NAMALWA (cell line): ENCODE measurements around the gene AKAP11.
"Not testable (repeated sequence)": the region's sequence is repeated elsewhere in the genome, so short reads cannot be mapped to it uniquely, and the experiment has no call there.

ENCODE experiments used
- DNase-seq: peaks from one replicate; pipeline ENCODE4 v3.0.0-alpha.2; 2015; ENCODE audit warnings: low spot score

The AKAP11 gene

GRCh38 chr13:42272115-42272803, at the start of gene AKAP11:
AKAP11 (plus strand) TSS chr13:42272152; CDS start chr13:42286349, 14,197 bp downstream.
- DNase-seq: peak; percentile 69

GRCh38 chr13:42223681-42224080, 48.3 kb upstream of the AKAP11 start:
- no peak for DNase-seq

GRCh38 chr13:42225051-42225450, 46.9 kb upstream of the AKAP11 start:
- no peak for DNase-seq

- DNase-seq: not testable (repeated sequence)
These were observed 45.2 kb upstream of the AKAP11 start for GRCh38 chr13:42226759-42227158.

- DNase-seq: no peak
These were observed 43.4 kb upstream of the AKAP11 start for GRCh38 chr13:42228527-42228926.

- DNase-seq: no peak
These were observed 42.7 kb upstream of the AKAP11 start for GRCh38 chr13:42229287-42229686.

- DNase-seq: no peak
These were observed 39.3 kb upstream of the AKAP11 start for GRCh38 chr13:42232671-42233070.

- DNase-seq: no peak
These were observed 38.2 kb upstream of the AKAP11 start for GRCh38 chr13:42233726-42234125.

- DNase-seq: no peak
These were observed 32.8 kb upstream of the AKAP11 start for GRCh38 chr13:42239161-42239560.

GRCh38 chr13:42239644-42240043, 32.3 kb upstream of the AKAP11 start:
- no peak for DNase-seq

- no peak for DNase-seq
These were observed 25.4 kb upstream of the AKAP11 start for GRCh38 chr13:42246541-42246940.

- no peak for DNase-seq
These were observed 24.1 kb upstream of the AKAP11 start for GRCh38 chr13:42247883-42248282.

- no peak for DNase-seq
These were observed 16.1 kb upstream of the AKAP11 start for GRCh38 chr13:42255886-42256285.

GRCh38 chr13:42258747-42259146, 13.2 kb upstream of the AKAP11 start:
- DNase-seq: no peak

GRCh38 chr13:42259515-42259914, 12.4 kb upstream of the AKAP11 start:
- no peak for DNase-seq

GRCh38 chr13:42260903-42261654, 10.9 kb upstream of the AKAP11 start:
- no peak for DNase-seq

- DNase-seq: no peak
These were observed 5.5 kb upstream of the AKAP11 start for GRCh38 chr13:42266473-42266872.

GRCh38 chr13:42270160-42270856, 1.6 kb upstream of the AKAP11 start:
- peak; percentile 9 for DNase-seq

GRCh38 chr13:42270857-42271215, 1.1 kb upstream of the AKAP11 start:
- peak; percentile 55 for DNase-seq

- peak; percentile 99 for DNase-seq
These were observed 426 bp upstream of the AKAP11 start for GRCh38 chr13:42271337-42272114.

GRCh38 chr13:42272804-42273175, 838 bp downstream of the AKAP11 start:
- peak; percentile 47 for DNase-seq

GRCh38 chr13:42274386-42275097, 2.6 kb downstream of the AKAP11 start:
- peak; percentile 39 for DNase-seq
